ENCODE data around the gene TRMT5.

DNA sequence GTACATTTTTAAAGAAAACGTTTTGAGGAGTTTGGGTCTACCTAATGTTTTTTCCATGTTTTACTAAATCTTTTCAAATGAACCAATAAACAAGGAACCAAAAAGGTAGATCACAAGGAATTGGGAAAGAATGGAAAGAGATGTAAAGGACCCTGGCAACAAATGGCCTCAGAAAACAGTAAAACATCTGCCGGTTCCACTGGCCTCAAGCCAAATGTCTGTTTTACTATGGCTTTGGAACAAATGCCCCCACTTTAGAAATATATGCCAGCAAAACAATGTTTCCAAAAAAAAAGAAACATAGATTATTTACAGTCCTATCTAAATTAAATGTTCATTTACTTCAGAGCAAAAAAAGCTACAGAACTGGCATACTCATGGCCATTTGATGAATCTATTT is 3.0 kb downstream of the TRMT5 start:
- TF ChIP-seq POLR2A (IDR thresholded peaks at IDR 0.05; ENCODE audit: low read length) (no peak), GATA1 (IDR thresholded peaks at IDR 0.05; ENCODE audit: low read depth, low read length) (no peak)
